Measurements from ENCODE around the gene MEPCE.

The MEPCE gene

GRCh38 chr7:100481466-100481865 lies 51.8 kb downstream of the MEPCE start:
- DNase-seq: no peak

GRCh38 chr7:100482728-100483089 lies 53.1 kb downstream of the MEPCE start:
- DNase-seq: no peak

- DNase-seq: peak in 48 of 58 donors; percentile 37 to 80 (median 62)
Measured at GRCh38 chr7:100483090-100483721, 53.6 kb downstream of the MEPCE start.

All from anterior cingulate cortex (tissue), 58 donors.